Testis (tissue), 3 donors: ENCODE measurements around the gene PRKG1. TPM values are rescaled to one million over a fixed set of nuclear protein-coding genes. Genes with fewer than 3 reads are reported as not detected.

Source experiments
- DNase-seq: peaks from one replicate; pipeline ENCODE4 v3.0.0-alpha.2; 2019
- H3K27ac ChIP-seq, 2 donors: fragments of 200-600 bp; sonication (generic); one replicate each; pipeline ENCODE4 v1.5.1; 2019
- H3K27me3 ChIP-seq: fragments of 200-600 bp; sonication (generic); one replicate; pipeline ENCODE4 v1.5.1; 2019
- H3K36me3 ChIP-seq: fragments of 200-600 bp; sonication (generic); one replicate; pipeline ENCODE4 v1.5.1; 2017; ENCODE audit warnings: low read depth; ENCODE audit errors: missing control alignments
- H3K4me1 ChIP-seq: fragments of 200-600 bp; sonication (generic); one replicate; pipeline ENCODE4 v1.5.1; 2019
- H3K4me3 ChIP-seq, 2 donors: fragments of 200-600 bp; sonication (generic); one replicate each; pipeline ENCODE4 v1.5.1; 2017 to 2019
- H3K9me3 ChIP-seq: fragments of 200-600 bp; sonication (generic); one replicate; pipeline ENCODE4 v1.5.1; 2017
- POLR2A ChIP-seq: fragments of 450-650 bp; IDR thresholded peaks from one replicate; pipeline ENCODE4 v1.6.1; 2017; ENCODE audit warnings: antibody characterized with exemption, mild to moderate bottlenecking, moderate library complexity
- WGBS, 2 donors: methylation state at CpG; one replicate each; pipeline ENCODE4 v1.1.5; 2018; 5-methylcytosine and 5-hydroxymethylcytosine counted together
- intact Hi-C: fragments of 100-400 bp; cut with DNase I; formaldehyde crosslinking; loops from one replicate; pipeline ENCODE4 v1.15.1; 2023; ENCODE audit warnings: low total_unique reads
- polyA plus RNA-seq: library from polyadenylated mRNA; stranded (reverse); fragments of 350-450 nt; fragmentation: Illumina TruSeq; extraction: RNeasy Lipid Tissue Mini Kit (QIAGEN cat#74804); gene quantifications from one replicate; pipeline ENCODE4 v1.2.3, GENCODE V29; 2014; ENCODE audit warnings: low read depth, low replicate concordance; ENCODE audit not compliant: insufficient read depth
- total RNA-seq, 2 donors: library from RNA; depleted of rRNA; stranded (reverse); fragments of >200 nt; gene quantifications; one replicate each; pipeline ENCODE4 v1.2.3, GENCODE V29; 2016
- TF ChIP-seq, protein P1 (sequence below), 3 experiments: fragments of 450-650 bp in 2 of 3; fragments of 200-600 bp in 1 of 3; sonication (generic) in 1 of 3; IDR thresholded peaks; one replicate each; pipeline ENCODE4 v1.5.1; 2016 to 2019; ENCODE audit warnings: antibody characterized with exemption in 3 of 3, mild to moderate bottlenecking in 2 of 3, moderate library complexity in 1 of 3

Gene PRKG1
- total and polyA plus RNA-seq, 3 donors from 2014 or later: 6.3 to 15.3 (median 12.5) TPM

DNA sequence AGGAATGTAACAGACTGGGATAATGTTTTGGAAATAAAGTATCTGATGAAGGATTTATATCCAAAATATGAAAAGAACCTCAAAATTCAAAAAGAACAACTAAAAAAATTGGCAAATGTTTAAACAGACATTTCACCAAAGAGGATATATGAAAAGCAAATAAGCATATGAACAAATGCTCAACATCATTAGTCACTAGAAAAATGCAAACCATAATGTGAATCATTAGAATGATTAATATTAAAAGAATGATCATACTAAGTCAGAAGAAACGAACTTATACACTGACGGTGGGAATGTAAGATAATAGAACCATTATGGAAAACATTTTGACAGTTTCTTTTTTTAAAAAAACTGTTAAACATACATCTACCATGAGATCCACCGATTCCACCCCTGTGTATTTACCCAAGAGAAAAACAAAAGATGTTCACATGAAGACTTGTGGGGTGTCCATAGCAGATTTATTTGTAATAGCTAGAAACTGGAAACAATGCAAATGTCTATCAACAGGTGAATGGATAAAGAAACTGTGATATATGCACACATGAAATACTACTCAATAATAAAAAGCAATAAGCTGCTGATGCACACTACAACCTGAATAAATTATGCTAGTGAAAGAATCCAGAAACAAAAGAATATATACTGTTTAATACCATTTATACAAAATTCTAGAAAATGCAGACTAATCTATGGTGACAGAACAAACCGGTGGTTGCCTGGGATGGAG is 35.7 kb downstream of the PRKG1 start:
- Histone ChIP-seq H3K9me3 (no peaks in the 10 kb centered on the region), H3K4me3 (no peak overlapping the region), H3K4me1 (no peaks in the 10 kb centered on the region), H3K27me3 (no peaks in the 10 kb centered on the region), H3K36me3 (no peaks in the 10 kb centered on the region), H3K27ac (no peak overlapping the region)
- no peak for DNase-seq
- WGBS, 2 donors: 84% methylated on average over 4 of the region's 4 CpGs
- TF ChIP-seq, protein P1, sequence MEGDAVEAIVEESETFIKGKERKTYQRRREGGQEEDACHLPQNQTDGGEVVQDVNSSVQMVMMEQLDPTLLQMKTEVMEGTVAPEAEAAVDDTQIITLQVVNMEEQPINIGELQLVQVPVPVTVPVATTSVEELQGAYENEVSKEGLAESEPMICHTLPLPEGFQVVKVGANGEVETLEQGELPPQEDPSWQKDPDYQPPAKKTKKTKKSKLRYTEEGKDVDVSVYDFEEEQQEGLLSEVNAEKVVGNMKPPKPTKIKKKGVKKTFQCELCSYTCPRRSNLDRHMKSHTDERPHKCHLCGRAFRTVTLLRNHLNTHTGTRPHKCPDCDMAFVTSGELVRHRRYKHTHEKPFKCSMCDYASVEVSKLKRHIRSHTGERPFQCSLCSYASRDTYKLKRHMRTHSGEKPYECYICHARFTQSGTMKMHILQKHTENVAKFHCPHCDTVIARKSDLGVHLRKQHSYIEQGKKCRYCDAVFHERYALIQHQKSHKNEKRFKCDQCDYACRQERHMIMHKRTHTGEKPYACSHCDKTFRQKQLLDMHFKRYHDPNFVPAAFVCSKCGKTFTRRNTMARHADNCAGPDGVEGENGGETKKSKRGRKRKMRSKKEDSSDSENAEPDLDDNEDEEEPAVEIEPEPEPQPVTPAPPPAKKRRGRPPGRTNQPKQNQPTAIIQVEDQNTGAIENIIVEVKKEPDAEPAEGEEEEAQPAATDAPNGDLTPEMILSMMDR (IDR thresholded peaks at IDR 0.05): no peak
- TF ChIP-seq POLR2A: no peak
- intact Hi-C loops: no loop called here

- DNase-seq: no peak
- H3K4me1 ChIP-seq: no peaks in the 10 kb centered on the region
- intact Hi-C loops: no loop called here
- no peaks in the 10 kb centered on the region for H3K27me3 ChIP-seq
- WGBS, 2 donors: 93 to 95% methylated on average over 4 of the region's 4 CpGs
- no peak overlapping the region for H3K4me3 ChIP-seq
- no peak overlapping the region for H3K27ac ChIP-seq
- H3K9me3 ChIP-seq: no peaks in the 10 kb centered on the region
- TF ChIP-seq, protein P1 (IDR thresholded peaks at IDR 0.05): no peak
- no peak for TF ChIP-seq POLR2A
- H3K36me3 ChIP-seq: no peaks in the 10 kb centered on the region
These were observed 37.7 kb downstream of the PRKG1 start for GRCh38 chr10:51112013-51112412.

- H3K4me3 ChIP-seq: no peak overlapping the region
- no peak for DNase-seq
- TF ChIP-seq, protein P1 (IDR thresholded peaks at IDR 0.05): no peak
- no peak for TF ChIP-seq POLR2A
- no peaks in the 10 kb centered on the region for H3K36me3 ChIP-seq
- no peaks in the 10 kb centered on the region for H3K9me3 ChIP-seq
- no peak overlapping the region for H3K27ac ChIP-seq
- H3K27me3 ChIP-seq: no peaks in the 10 kb centered on the region
- 100% methylated on average over 1 of the region's 1 CpG for WGBS, 2 donors
- intact Hi-C loops: no loop called here
- no peaks in the 10 kb centered on the region for H3K4me1 ChIP-seq
These were observed 38.7 kb downstream of the PRKG1 start for GRCh38 chr10:51113007-51113406.

- H3K27ac ChIP-seq: no peak overlapping the region
- no peaks in the 10 kb centered on the region for H3K36me3 ChIP-seq
- H3K4me1 ChIP-seq: no peaks in the 10 kb centered on the region
- no peak for TF ChIP-seq POLR2A
- TF ChIP-seq, protein P1 (IDR thresholded peaks at IDR 0.05): no peak
- no peaks in the 10 kb centered on the region for H3K9me3 ChIP-seq
- 45 to 47% methylated on average over 3 of the region's 3 CpGs for WGBS, 2 donors
- no peak for DNase-seq
- H3K27me3 ChIP-seq: no peaks in the 10 kb centered on the region
- intact Hi-C loops: no loop called here
- no peak overlapping the region for H3K4me3 ChIP-seq
These were observed 42.9 kb downstream of the PRKG1 start for GRCh38 chr10:51117053-51117660.
